Chondrocyte (in vitro differentiated cells): Measurements from ENCODE around the gene IL18. TPM values are rescaled to one million over a fixed set of nuclear protein-coding genes. Genes with fewer than 3 reads are reported as not detected.

Experiments used
- DNase-seq: peaks from one replicate; pipeline ENCODE4 v3.0.0; 2021; ENCODE audit warnings: mixed read lengths, low spot score
- H3K27ac Mint-ChIP-seq: one replicate; pipeline ENCODE4 v1.8.0; 2021; ENCODE audit warnings: mild to moderate bottlenecking, moderate library complexity, mixed read lengths; ENCODE audit not compliant: unreplicated experiment
- H3K27me3 Mint-ChIP-seq: 2 replicates; pipeline ENCODE4 v1.8.0; 2021; ENCODE audit warnings: low read depth, mixed read lengths
- H3K36me3 Mint-ChIP-seq: 2 replicates; pipeline ENCODE4 v1.8.0; 2021; ENCODE audit warnings: low read depth, mixed read lengths
- H3K4me1 Mint-ChIP-seq: 2 replicates; pipeline ENCODE4 v1.8.0; 2021; ENCODE audit warnings: low read depth, mild to moderate bottlenecking, mixed read lengths
- H3K4me3 Mint-ChIP-seq: one replicate; pipeline ENCODE4 v1.8.0; 2021; ENCODE audit warnings: mild to moderate bottlenecking, moderate library complexity, mixed read lengths; ENCODE audit not compliant: unreplicated experiment
- H3K9me3 Mint-ChIP-seq: 2 replicates; pipeline ENCODE4 v1.8.0; 2021; ENCODE audit warnings: low read depth, mixed read lengths
- CTCF ChIP-seq: fragments of 200-600 bp; sonication (generic); IDR thresholded peaks from 2 replicates; pipeline ENCODE4 v1.5.0; 2021; ENCODE audit warnings: antibody characterized with exemption, mild to moderate bottlenecking, moderate library complexity
- total RNA-seq: library from RNA; stranded (reverse); gene quantifications from 3 replicates; pipeline ENCODE4 v1.2.1, GENCODE V29; 2021

Gene IL18
- total RNA-seq, 1 donor from 2014 or later = 0.80 TPM

DNA sequence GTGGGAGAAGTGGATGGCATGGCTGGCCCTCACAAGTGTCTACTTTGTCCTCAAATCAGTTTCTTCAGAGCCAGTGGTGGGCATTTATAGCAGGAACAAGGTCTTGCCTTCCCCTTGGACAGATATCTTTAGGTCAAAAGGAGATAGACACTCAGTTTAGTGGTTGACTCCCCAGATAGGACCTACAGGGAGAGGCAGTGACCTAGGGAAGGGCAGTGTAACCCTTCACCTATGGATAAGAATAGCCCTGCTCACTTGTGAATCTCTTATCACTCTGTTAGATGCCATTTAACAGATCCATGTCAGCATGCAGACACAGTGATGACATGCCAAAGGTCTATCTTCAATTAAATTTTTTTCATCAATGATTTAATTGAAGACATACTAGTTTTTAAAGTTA, 22.4 kb upstream of the IL18 start:
- Mint-ChIP-seq H3K27ac (no peak overlapping the region), H3K27me3 (no peaks in the 10 kb centered on the region), H3K36me3 (no peaks in the 10 kb centered on the region), H3K4me3 (no peak overlapping the region), H3K9me3 (peaks cover 4% of the 10 kb centered on the region), H3K4me1 (peaks cover 5% of the 10 kb centered on the region)
- no peak for DNase-seq
- no peak for TF ChIP-seq CTCF

DNA sequence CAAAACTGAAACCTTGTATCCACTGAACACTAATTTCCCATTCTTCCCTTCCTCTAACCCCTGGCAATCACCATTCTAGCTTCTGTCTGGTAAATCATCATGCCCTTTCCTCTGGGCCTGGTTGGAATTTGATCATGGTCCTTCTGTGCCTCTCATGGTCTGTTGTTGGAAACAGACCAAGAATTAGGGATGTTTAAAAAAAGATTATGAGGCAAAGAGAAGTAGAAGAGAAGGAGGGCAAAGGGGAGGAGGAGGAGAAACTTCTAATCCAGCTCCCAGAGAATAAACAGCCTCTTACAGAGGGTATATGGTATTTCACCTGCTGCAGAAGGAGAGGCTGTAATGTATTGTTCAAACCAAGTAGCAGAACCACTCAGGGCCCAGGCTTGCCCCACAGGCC, 22.0 kb upstream of the IL18 start:
- H3K27me3 Mint-ChIP-seq = peaks cover under 1% of the 10 kb centered on the region
- TF ChIP-seq CTCF = no peak
- H3K36me3 Mint-ChIP-seq = no peaks in the 10 kb centered on the region
- DNase-seq = no peak
- H3K4me3 Mint-ChIP-seq = no peak overlapping the region
- peaks cover 5% of the 10 kb centered on the region for H3K9me3 Mint-ChIP-seq
- H3K4me1 Mint-ChIP-seq = peaks cover 5% of the 10 kb centered on the region
- H3K27ac Mint-ChIP-seq = no peak overlapping the region

DNA sequence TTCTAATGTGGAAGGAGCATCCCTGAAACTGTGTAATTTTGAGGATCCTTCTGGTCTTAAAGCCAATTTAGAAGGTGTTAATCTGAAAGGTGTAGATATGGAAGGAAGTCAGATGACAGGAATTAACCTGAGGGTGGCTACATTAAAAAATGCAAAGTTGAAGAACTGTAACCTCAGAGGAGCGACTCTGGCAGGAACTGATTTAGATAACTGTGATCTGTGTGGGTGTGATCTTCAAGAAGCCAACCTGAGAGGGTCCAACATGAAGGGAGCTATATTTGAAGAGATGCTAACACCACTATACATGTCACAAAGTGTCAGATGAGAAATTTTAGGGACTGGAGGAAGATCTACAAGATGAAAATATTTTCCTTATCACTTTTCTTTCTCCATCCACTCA, 19.0 kb upstream of the IL18 start:
- no peak for DNase-seq
- Mint-ChIP-seq H3K9me3 (peaks cover 6% of the 10 kb centered on the region), H3K27ac (no peak overlapping the region), H3K36me3 (peaks cover 4% of the 10 kb centered on the region), H3K4me3 (no peak overlapping the region), H3K27me3 (peaks cover 20% of the 10 kb centered on the region), H3K4me1 (no peaks in the 10 kb centered on the region)
- TF ChIP-seq CTCF = no peak

GRCh38 chr11:112179601-112180000, 15.7 kb upstream of the IL18 start:
- Mint-ChIP-seq H3K27me3 (peaks cover 21% of the 10 kb centered on the region), H3K4me3 (no peak overlapping the region), H3K27ac (no peak overlapping the region), H3K9me3 (peaks cover 6% of the 10 kb centered on the region), H3K36me3 (peaks cover 4% of the 10 kb centered on the region), H3K4me1 (peaks cover 10% of the 10 kb centered on the region)
- no peak for DNase-seq
- TF ChIP-seq CTCF = no peak

DNA sequence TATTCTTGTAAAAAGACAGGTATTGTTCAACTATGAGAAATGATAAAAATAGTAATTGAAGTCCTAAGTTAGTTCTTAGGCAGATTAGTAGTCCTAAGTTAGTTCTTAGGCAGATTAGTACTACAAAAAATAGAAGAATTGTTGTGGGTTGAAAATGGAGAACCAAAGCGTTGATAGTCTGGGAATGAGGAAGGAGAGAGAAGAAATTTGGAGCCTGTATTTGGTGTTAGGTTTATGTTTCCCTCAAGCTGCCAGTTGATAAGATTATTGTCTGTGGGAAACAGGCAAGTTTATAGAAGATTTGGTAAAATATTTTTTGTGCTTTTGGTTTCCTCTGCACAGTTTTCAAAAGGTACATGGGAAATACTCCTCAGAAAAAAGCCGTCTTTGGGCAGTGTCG, 15.0 kb upstream of the IL18 start:
- peaks cover 4% of the 10 kb centered on the region for H3K36me3 Mint-ChIP-seq
- peaks cover 21% of the 10 kb centered on the region for H3K27me3 Mint-ChIP-seq
- no peak for TF ChIP-seq CTCF
- H3K9me3 Mint-ChIP-seq = peaks cover 6% of the 10 kb centered on the region
- H3K4me1 Mint-ChIP-seq = peaks cover 12% of the 10 kb centered on the region
- no peak overlapping the region for H3K27ac Mint-ChIP-seq
- no peak overlapping the region for H3K4me3 Mint-ChIP-seq
- DNase-seq = no peak
